Mesendoderm (in vitro differentiated cells): Measurements from ENCODE around the gene DIP2A.

Experiments used
- DNase-seq: peaks from one replicate; pipeline ENCODE4 v3.0.0; 2013
- H2AK5ac ChIP-seq: 2 replicates; pipeline ENCODE4 v1.6.1; 2013; ENCODE audit warnings: low read length, inconsistent platforms
- H2BK120ac ChIP-seq: 2 replicates; pipeline ENCODE4 v1.6.1; 2013; ENCODE audit warnings: low read depth, mild to moderate bottlenecking, low read length, moderate library complexity, mixed read lengths
- H2BK15ac ChIP-seq: replicated peaks from 2 replicates; pipeline ENCODE4 v1.6.1; 2013; ENCODE audit warnings: low read depth, mild to moderate bottlenecking, moderate library complexity
- H2BK5ac ChIP-seq: 2 replicates; pipeline ENCODE4 v1.6.1; 2013; ENCODE audit warnings: low read length, inconsistent platforms
- H3K18ac ChIP-seq: 2 replicates; pipeline ENCODE4 v1.6.1; 2013; ENCODE audit warnings: mild to moderate bottlenecking, low read length, mixed read lengths
- H3K23ac ChIP-seq: one replicate; pipeline ENCODE4 v1.6.1; 2013; ENCODE audit warnings: low read length
- H3K27ac ChIP-seq: 2 replicates; pipeline ENCODE4 v1.5.1; 2013; ENCODE audit warnings: low read depth, mild to moderate bottlenecking, inconsistent platforms, low read length, moderate library complexity
- H3K27me3 ChIP-seq: 2 replicates; pipeline ENCODE4 v1.6.1; 2013; ENCODE audit warnings: low read length, control low read depth, mild to moderate bottlenecking, inconsistent platforms; ENCODE audit not compliant: insufficient read depth, poor library complexity
- H3K36me3 ChIP-seq: 2 replicates; pipeline ENCODE4 v1.6.1; 2013; ENCODE audit warnings: low read length, inconsistent platforms; ENCODE audit not compliant: control insufficient read depth, insufficient read depth
- H3K4ac ChIP-seq: one replicate; pipeline ENCODE4 v1.6.1; 2013; ENCODE audit warnings: low read depth, mild to moderate bottlenecking, low read length, moderate library complexity
- H3K4me1 ChIP-seq: 2 replicates; pipeline ENCODE4 v1.6.1; 2013; ENCODE audit warnings: low read depth, low read length, inconsistent platforms; ENCODE audit not compliant: control insufficient read depth
- H3K4me2 ChIP-seq: 2 replicates; pipeline ENCODE4 v1.6.1; 2013; ENCODE audit warnings: low read length
- H3K4me3 ChIP-seq: 2 replicates; pipeline ENCODE4 v1.5.1; 2013; ENCODE audit warnings: mild to moderate bottlenecking, low read length
- H3K56ac ChIP-seq: one replicate; pipeline ENCODE4 v1.6.1; 2013; ENCODE audit warnings: low read length
- H3K79me1 ChIP-seq: 2 replicates; pipeline ENCODE4 v1.6.1; 2013; ENCODE audit warnings: low read length, inconsistent platforms
- H3K79me2 ChIP-seq: 2 replicates; pipeline ENCODE4 v1.6.1; 2013; ENCODE audit warnings: mild to moderate bottlenecking, low read length; ENCODE audit not compliant: control insufficient read depth, insufficient read depth
- H3K9ac ChIP-seq: 2 replicates; pipeline ENCODE4 v1.6.1; 2013; ENCODE audit warnings: low read length, inconsistent platforms
- H4K5ac ChIP-seq: one replicate; pipeline ENCODE4 v1.6.1; 2013; ENCODE audit warnings: low read length
- H4K8ac ChIP-seq: one replicate; pipeline ENCODE4 v1.6.1; 2013; ENCODE audit warnings: low read depth, mild to moderate bottlenecking, control low read depth, low read length, moderate library complexity
- WGBS: extraction: QIAGEN DNeasy Blood & Tissue Kit; methylation state at CpG from one replicate; pipeline ENCODE4 v1.1.7; 2013; ENCODE audit warnings: low lambda C conversion rate, missing lambda C conversion rate; ENCODE audit not compliant: insufficient coverage; ENCODE audit errors: extremely low coverage; 5-methylcytosine and 5-hydroxymethylcytosine counted together

Gene DIP2A

GRCh38 chr21:46555225-46555617, 96.5 kb downstream of the DIP2A start:
- WGBS: no CpG with 5 or more reads among the region's 9 CpGs
- peaks cover 6% of the 10 kb centered on the region for H3K36me3 ChIP-seq

GRCh38 chr21:46555678-46556077, 97.0 kb downstream of the DIP2A start:
- no peak overlapping the region for H2BK15ac ChIP-seq
- H4K8ac ChIP-seq: no peak overlapping the region
- no peaks in the 10 kb centered on the region for H3K79me1 ChIP-seq
- H3K79me2 ChIP-seq: no peaks in the 10 kb centered on the region
- H3K4me2 ChIP-seq: no peak overlapping the region
- H3K18ac ChIP-seq: no peak overlapping the region
- H3K4ac ChIP-seq: no peak overlapping the region
- H3K4me1 ChIP-seq: no peaks in the 10 kb centered on the region
- no peak overlapping the region for H3K23ac ChIP-seq
- no peak overlapping the region for H3K56ac ChIP-seq
- H3K4me3 ChIP-seq: no peak overlapping the region
- no peak overlapping the region for H2BK120ac ChIP-seq
- no peak overlapping the region for H3K9ac ChIP-seq
- peaks cover 6% of the 10 kb centered on the region for H3K36me3 ChIP-seq
- no peak for DNase-seq
- H2AK5ac ChIP-seq: no peak overlapping the region
- no peak overlapping the region for H4K5ac ChIP-seq
- H3K27ac ChIP-seq: no peak overlapping the region
- H3K27me3 ChIP-seq: no peaks in the 10 kb centered on the region
- no peak overlapping the region for H2BK5ac ChIP-seq
- WGBS: no CpG with 5 or more reads among the region's 16 CpGs

More at GRCh38 chr21:46555225-46555617, 96.5 kb downstream of the DIP2A start:
- no peak overlapping the region for H3K56ac ChIP-seq
- H3K23ac ChIP-seq: no peak overlapping the region
- H3K79me2 ChIP-seq: no peaks in the 10 kb centered on the region
- no peak overlapping the region for H2BK5ac ChIP-seq
- no peaks in the 10 kb centered on the region for H3K79me1 ChIP-seq
- no peak overlapping the region for H2BK120ac ChIP-seq
- H3K4me2 ChIP-seq: no peak overlapping the region
- no peak overlapping the region for H4K8ac ChIP-seq
- H3K27me3 ChIP-seq: no peaks in the 10 kb centered on the region
- H3K4ac ChIP-seq: no peak overlapping the region
- H3K27ac ChIP-seq: no peak overlapping the region
- H2BK15ac ChIP-seq: no peak overlapping the region
- no peak overlapping the region for H3K9ac ChIP-seq
- no peak overlapping the region for H3K4me3 ChIP-seq
- no peaks in the 10 kb centered on the region for H3K4me1 ChIP-seq
- no peak for DNase-seq
- no peak overlapping the region for H2AK5ac ChIP-seq
- no peak overlapping the region for H4K5ac ChIP-seq
- H3K18ac ChIP-seq: no peak overlapping the region

GRCh38 chr21:46556802-46557201, 98.1 kb downstream of the DIP2A start:
- no peak overlapping the region for H3K4me3 ChIP-seq
- H3K23ac ChIP-seq: no peak overlapping the region
- no peak overlapping the region for H2BK15ac ChIP-seq
- no peak overlapping the region for H3K27ac ChIP-seq
- no peak overlapping the region for H4K5ac ChIP-seq
- H3K56ac ChIP-seq: no peak overlapping the region
- no peaks in the 10 kb centered on the region for H3K27me3 ChIP-seq
- H3K4me2 ChIP-seq: no peak overlapping the region
- H4K8ac ChIP-seq: no peak overlapping the region
- no peaks in the 10 kb centered on the region for H3K79me2 ChIP-seq
- no peaks in the 10 kb centered on the region for H3K4me1 ChIP-seq
- no peak overlapping the region for H2AK5ac ChIP-seq
- no peak overlapping the region for H3K9ac ChIP-seq
- no peaks in the 10 kb centered on the region for H3K79me1 ChIP-seq
- DNase-seq: no peak
- no peak overlapping the region for H2BK120ac ChIP-seq
- WGBS: no CpG with 5 or more reads among the region's 13 CpGs
- H3K4ac ChIP-seq: no peak overlapping the region
- no peak overlapping the region for H2BK5ac ChIP-seq
- H3K36me3 ChIP-seq: peaks cover 4% of the 10 kb centered on the region
- no peak overlapping the region for H3K18ac ChIP-seq

GRCh38 chr21:46557469-46557868, 98.8 kb downstream of the DIP2A start:
- WGBS: no CpG with 5 or more reads among the region's 14 CpGs
- no peak overlapping the region for H3K4me2 ChIP-seq
- no peak overlapping the region for H3K56ac ChIP-seq
- H4K5ac ChIP-seq: no peak overlapping the region
- H3K4me3 ChIP-seq: no peak overlapping the region
- H4K8ac ChIP-seq: no peak overlapping the region
- no peak overlapping the region for H3K18ac ChIP-seq
- H2BK120ac ChIP-seq: no peak overlapping the region
- no peak overlapping the region for H2BK5ac ChIP-seq
- no peak overlapping the region for H2BK15ac ChIP-seq
- H3K23ac ChIP-seq: no peak overlapping the region
- no peaks in the 10 kb centered on the region for H3K79me2 ChIP-seq
- H3K27me3 ChIP-seq: no peaks in the 10 kb centered on the region
- H3K36me3 ChIP-seq: peaks cover 4% of the 10 kb centered on the region
- H3K79me1 ChIP-seq: no peaks in the 10 kb centered on the region
- DNase-seq: no peak
- no peak overlapping the region for H3K4ac ChIP-seq
- H3K27ac ChIP-seq: no peak overlapping the region
- H2AK5ac ChIP-seq: no peak overlapping the region
- no peak overlapping the region for H3K9ac ChIP-seq
- H3K4me1 ChIP-seq: no peaks in the 10 kb centered on the region

GRCh38 chr21:46557919-46558392, 99.3 kb downstream of the DIP2A start:
- H3K27me3 ChIP-seq: no peaks in the 10 kb centered on the region
- no peak overlapping the region for H2AK5ac ChIP-seq
- H4K5ac ChIP-seq: no peak overlapping the region
- WGBS: no CpG with 5 or more reads among the region's 26 CpGs
- H2BK5ac ChIP-seq: no peak overlapping the region
- H3K9ac ChIP-seq: no peak overlapping the region
- H2BK120ac ChIP-seq: no peak overlapping the region
- no peak overlapping the region for H3K18ac ChIP-seq
- no peaks in the 10 kb centered on the region for H3K79me2 ChIP-seq
- no peaks in the 10 kb centered on the region for H3K4me1 ChIP-seq
- DNase-seq: no peak
- H2BK15ac ChIP-seq: no peak overlapping the region
- no peak overlapping the region for H3K4me2 ChIP-seq
- no peak overlapping the region for H4K8ac ChIP-seq
- no peak overlapping the region for H3K4ac ChIP-seq
- no peaks in the 10 kb centered on the region for H3K79me1 ChIP-seq
- no peak overlapping the region for H3K23ac ChIP-seq
- no peak overlapping the region for H3K56ac ChIP-seq
- H3K27ac ChIP-seq: no peak overlapping the region
- peaks cover 4% of the 10 kb centered on the region for H3K36me3 ChIP-seq
- H3K4me3 ChIP-seq: no peak overlapping the region

- Histone ChIP-seq H3K79me2 (no peaks in the 10 kb centered on the region), H3K9ac (no peak overlapping the region), H3K27ac (no peak overlapping the region), H3K4ac (no peak overlapping the region), H2AK5ac (no peak overlapping the region), H3K4me2 (no peak overlapping the region), H4K5ac (no peak overlapping the region), H2BK120ac (no peak overlapping the region), H3K18ac (no peak overlapping the region), H4K8ac (no peak overlapping the region), H2BK5ac (no peak overlapping the region), H3K79me1 (no peaks in the 10 kb centered on the region), H3K4me3 (no peak overlapping the region), H3K56ac (no peak overlapping the region), H3K23ac (no peak overlapping the region), H3K36me3 (peaks cover 4% of the 10 kb centered on the region), H3K4me1 (no peaks in the 10 kb centered on the region), H3K27me3 (no peaks in the 10 kb centered on the region), H2BK15ac (no peak overlapping the region)
- WGBS: no CpG with 5 or more reads among the region's 16 CpGs
- DNase-seq: no peak
Observed at GRCh38 chr21:46559291-46559983, 100.7 kb downstream of the DIP2A start.
